PFSK-1 (cell line): Measurements from ENCODE around the gene TCF3.

Experiments
- REST ChIP-seq, 2 experiments: IDR thresholded peaks; 2 replicates each; pipeline versions ENCODE4 v1.6.1 to v1.8.0; 2011 to 2012; ENCODE audit warnings: low read depth in 2 of 2, low read length in 2 of 2, control low read depth in 1 of 2, inconsistent platforms in 1 of 2, mild to moderate bottlenecking in 1 of 2, moderate library complexity in 1 of 2; ENCODE audit not compliant: insufficient read depth in 1 of 2
- SIN3A ChIP-seq: IDR thresholded peaks from 2 replicates; pipeline ENCODE4 v1.6.1; 2012; ENCODE audit warnings: mild to moderate bottlenecking, low read length, moderate library complexity, borderline replicate concordance; ENCODE audit not compliant: insufficient read depth

- TF ChIP-seq SIN3A: no peak
- TF ChIP-seq REST (IDR thresholded peaks at IDR 0.05; ENCODE audit: insufficient read depth in 1 of 2, low read depth in 2 of 2, low read length in 2 of 2): no peak
Observed at GRCh38 chr19:1567116-1567847, 85.1 kb downstream of the TCF3 start.
